WI38 (cell line): ENCODE results near the gene TRAPPC3.

Experiments used
- H3K4me3 ChIP-seq: 2 replicates; pipeline ENCODE4 v1.5.1; 2011; ENCODE audit warnings: low read depth, mild to moderate bottlenecking, control low read depth, low read length
- TF ChIP-seq, protein P1 (sequence below): IDR thresholded peaks from 2 replicates; pipeline ENCODE4 v1.5.1; 2012; ENCODE audit warnings: low read depth, mild to moderate bottlenecking, control low read depth, low read length

Gene TRAPPC3

DNA sequence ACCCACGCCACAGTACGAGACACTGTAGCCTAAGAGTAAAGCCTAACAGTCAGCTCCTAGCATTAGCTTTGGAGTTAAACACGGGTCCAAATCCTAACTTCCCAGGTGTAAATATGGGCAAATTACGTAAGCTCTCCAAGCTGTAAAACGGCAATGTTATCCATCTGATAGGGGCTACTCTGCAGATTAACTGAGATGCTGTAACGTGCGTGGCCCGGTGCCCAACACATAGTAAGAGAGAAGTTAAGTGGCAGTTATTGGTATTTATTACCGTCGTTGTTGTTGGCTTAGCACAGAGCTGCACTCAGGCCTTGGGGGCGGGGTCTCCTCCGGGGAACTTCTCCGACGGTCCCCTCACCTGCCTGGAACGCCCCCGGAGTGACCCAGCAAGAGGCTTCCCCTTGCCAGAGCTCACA lies 457 bp downstream of the TRAPPC3 start:
- H3K4me3 ChIP-seq: peak overlapping the region; percentile 83
- TF ChIP-seq, protein P1, sequence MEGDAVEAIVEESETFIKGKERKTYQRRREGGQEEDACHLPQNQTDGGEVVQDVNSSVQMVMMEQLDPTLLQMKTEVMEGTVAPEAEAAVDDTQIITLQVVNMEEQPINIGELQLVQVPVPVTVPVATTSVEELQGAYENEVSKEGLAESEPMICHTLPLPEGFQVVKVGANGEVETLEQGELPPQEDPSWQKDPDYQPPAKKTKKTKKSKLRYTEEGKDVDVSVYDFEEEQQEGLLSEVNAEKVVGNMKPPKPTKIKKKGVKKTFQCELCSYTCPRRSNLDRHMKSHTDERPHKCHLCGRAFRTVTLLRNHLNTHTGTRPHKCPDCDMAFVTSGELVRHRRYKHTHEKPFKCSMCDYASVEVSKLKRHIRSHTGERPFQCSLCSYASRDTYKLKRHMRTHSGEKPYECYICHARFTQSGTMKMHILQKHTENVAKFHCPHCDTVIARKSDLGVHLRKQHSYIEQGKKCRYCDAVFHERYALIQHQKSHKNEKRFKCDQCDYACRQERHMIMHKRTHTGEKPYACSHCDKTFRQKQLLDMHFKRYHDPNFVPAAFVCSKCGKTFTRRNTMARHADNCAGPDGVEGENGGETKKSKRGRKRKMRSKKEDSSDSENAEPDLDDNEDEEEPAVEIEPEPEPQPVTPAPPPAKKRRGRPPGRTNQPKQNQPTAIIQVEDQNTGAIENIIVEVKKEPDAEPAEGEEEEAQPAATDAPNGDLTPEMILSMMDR: no peak

DNA sequence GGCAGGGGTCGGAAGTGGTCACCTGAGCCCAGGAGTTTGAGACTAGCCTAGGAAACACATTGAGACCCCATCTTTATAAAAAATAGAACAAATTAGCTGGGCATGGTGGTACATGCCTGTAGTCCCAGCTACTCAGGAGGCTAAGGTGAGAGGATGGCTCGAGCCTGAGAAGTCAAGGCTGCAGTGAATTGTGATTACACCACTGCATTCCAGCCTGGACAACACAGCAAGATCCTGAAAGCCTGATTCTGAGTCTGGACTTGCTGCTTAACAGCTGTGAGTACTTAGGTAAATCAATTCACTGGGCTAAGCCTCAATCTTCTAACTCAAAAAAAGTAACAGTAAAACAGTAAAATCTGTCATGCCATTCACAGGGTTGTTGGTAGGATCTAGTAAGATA lies 4.9 kb downstream of the TRAPPC3 start:
- H3K4me3 ChIP-seq: no peak overlapping the region
- TF ChIP-seq, protein P1: no peak

DNA sequence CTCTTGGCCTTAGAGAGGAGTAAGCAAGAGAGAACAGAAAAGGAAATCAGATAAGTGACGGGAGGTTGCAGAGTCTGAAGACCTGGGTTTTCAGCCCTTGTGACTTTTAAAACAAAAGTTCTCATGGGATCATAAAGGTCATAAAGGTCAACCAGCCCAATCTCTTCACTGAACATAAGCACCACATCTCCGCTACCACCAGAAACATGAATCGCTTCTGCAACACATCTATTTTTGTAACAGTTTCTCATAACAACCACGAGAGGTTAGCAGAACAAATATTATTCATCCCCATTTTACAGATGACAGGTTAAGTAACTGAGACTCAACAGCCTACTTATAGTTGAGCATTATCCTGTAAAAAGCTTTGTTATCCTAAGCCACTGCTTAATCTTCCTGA lies 5.9 kb downstream of the TRAPPC3 start:
- H3K4me3 ChIP-seq: no peak overlapping the region
- TF ChIP-seq, protein P1: no peak

DNA sequence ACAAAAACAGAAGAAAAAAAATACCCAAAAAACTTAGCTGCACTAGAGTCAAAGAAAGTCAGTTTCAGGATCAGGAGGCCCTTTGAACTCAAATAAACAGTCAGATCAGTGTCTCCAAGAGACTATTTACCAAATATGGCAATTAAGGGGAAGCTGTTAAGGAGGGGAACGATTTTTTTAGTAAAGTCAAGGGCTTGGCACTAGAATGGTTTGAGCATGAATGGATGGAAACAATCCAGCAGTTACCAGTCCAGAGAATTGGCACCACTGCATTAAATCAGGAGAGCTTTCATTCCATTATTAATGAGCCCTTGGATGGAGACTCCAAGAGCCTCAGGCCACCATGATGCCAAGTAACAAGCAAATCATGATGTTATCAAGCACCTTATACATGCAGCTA lies 7.2 kb downstream of the TRAPPC3 start:
- no peak overlapping the region for H3K4me3 ChIP-seq
- TF ChIP-seq, protein P1: no peak

DNA sequence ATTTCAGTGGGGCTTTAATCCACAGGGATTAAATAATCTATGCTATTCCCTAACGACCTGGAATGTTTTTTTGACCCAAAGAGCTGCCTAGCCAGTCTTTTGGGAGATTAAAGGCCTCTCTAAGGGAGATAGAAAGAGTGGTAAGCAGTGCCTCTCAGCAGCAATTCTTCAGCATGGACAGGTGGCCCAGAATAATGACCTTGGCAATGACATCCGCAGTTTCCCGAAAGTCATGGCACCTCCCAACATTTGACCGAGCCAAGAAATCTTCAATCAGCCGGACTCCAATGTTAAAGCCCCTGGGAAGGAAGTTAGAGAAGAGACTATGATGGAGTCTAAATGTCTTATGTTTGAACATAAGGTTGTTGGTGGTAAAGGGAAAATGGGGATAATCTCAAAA lies 9.8 kb downstream of the TRAPPC3 start:
- TF ChIP-seq, protein P1: no peak
- H3K4me3 ChIP-seq: no peak overlapping the region

DNA sequence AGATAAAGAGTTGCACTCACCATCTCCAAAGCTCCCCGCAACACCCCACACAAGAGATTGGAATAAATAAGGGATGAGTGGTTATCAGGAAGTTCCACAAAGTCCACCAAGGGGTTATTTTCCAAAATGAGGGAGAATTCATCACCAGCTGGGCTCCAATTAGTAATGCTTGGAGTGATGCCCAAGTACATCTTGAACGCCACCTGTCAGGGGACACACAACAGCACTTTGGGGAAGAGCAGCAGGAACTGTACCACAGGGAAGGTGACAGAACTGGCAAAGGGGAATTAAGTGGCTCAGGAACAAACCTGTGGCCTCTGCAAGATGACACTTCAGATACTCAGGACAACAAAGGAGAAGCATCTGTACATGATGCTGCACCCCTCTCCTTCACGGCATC lies 11.5 kb downstream of the TRAPPC3 start:
- H3K4me3 ChIP-seq: no peak overlapping the region
- TF ChIP-seq, protein P1: no peak

DNA sequence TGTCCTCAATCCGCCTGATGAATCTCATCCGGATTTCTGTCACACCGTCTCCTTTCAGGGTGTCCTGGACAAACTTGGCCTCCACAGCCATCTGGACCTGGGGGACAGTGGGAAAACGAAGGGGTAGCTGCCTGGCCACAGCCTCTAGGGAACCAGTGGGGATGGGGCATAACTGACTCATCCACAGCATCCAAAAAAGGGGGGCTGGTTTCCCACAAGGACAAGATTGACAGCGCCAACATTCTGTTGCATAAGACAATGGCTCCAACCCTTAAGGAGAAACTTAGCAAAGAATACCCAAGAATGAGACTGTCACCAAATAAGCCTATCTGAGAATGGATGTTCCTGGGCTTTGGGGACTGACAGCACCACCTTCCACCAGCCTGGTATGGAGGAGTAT lies 12.1 kb downstream of the TRAPPC3 start:
- no peak overlapping the region for H3K4me3 ChIP-seq
- TF ChIP-seq, protein P1: no peak
